ENCODE results near the gene MTARC2. TPM values are rescaled to one million over a fixed set of nuclear protein-coding genes. Genes with fewer than 3 reads are reported as not detected.

The MTARC2 gene
- total and polyA plus RNA-seq, 2 of the 4 experiments (the other 2 are of a cell fraction), result 0.36 to 2.6 TPM

GRCh38 chr1:220828179-220828490 is 80.0 kb downstream of the MTARC2 start:
- Histone ChIP-seq H3K79me1 (ENCODE audit: low read depth in 1 of 2, low read length in 2 of 2) (no peaks in the 10 kb centered on the region), H3K27ac (ENCODE audit: insufficient read depth, low read length) (no peak overlapping the region), H2AK9ac (replicated peaks; ENCODE audit: low read depth, low read length, poor library complexity) (no peak overlapping the region), H3K4ac (ENCODE audit: low read depth, low read length) (no peak overlapping the region), H3K4me3 (ENCODE audit: insufficient read depth, low read depth, low read length) (no peak overlapping the region), H3K4me2 (ENCODE audit: low read depth, low read length) (no peak overlapping the region), H2BK20ac (ENCODE audit: low read depth, low read length) (no peak overlapping the region), H3K23ac (ENCODE audit: low read depth, low read length) (no peak overlapping the region), H3K56ac (ENCODE audit: extremely low read depth, insufficient read depth, low read length) (no peak overlapping the region), H2BK120ac (ENCODE audit: low read depth, low read length) (no peak overlapping the region), H4K8ac (ENCODE audit: low read depth in 2 of 2, low read length in 2 of 2) (no peak overlapping the region), H3K4me1 (ENCODE audit: control insufficient read depth, insufficient read depth, low read length) (peaks cover 16% of the 10 kb centered on the region), H3K18ac (ENCODE audit: low read depth, low read length) (no peak overlapping the region), H4K91ac (ENCODE audit: insufficient read depth, low read depth, low read length) (no peak overlapping the region), H4K5ac (ENCODE audit: low read depth, low read length) (no peak overlapping the region; the same call in 1 of the 2 replicates), H3K9me3 (ENCODE audit: control insufficient read depth, insufficient read depth, low read length) (peaks cover 3% of the 10 kb centered on the region; the same call in 1 of the 2 replicates), H3K36me3 (ENCODE audit: control insufficient read depth, insufficient read depth, low read length) (no peaks in the 10 kb centered on the region), H2AFZ (replicated peaks; ENCODE audit: low read length, poor library complexity) (no peak overlapping the region), H2BK15ac (ENCODE audit: low read depth, low read length) (no peak overlapping the region), H3K9me1 (ENCODE audit: insufficient read depth, low read length) (no peaks in the 10 kb centered on the region), H2AK5ac (ENCODE audit: low read depth, low read length) (no peak overlapping the region), H2BK5ac (ENCODE audit: low read depth, low read length, poor library complexity, severe bottlenecking) (no peak overlapping the region), H3K14ac (replicated peaks; ENCODE audit: low read depth, low read length) (no peak overlapping the region), H4K20me1 (ENCODE audit: insufficient read depth, low read length) (no peaks in the 10 kb centered on the region), H3K27me3 (ENCODE audit: control insufficient read depth, insufficient read depth, low read length) (peaks cover 4% of the 10 kb centered on the region), H3K9ac (ENCODE audit: low read depth, low read length) (no peak overlapping the region)
- dilution Hi-C loops (cut with HindIII; ENCODE audit: low sequenced_read_pairs, unreplicated experiment), result no loop called here
- no peak for TF ChIP-seq POLR2A (IDR thresholded peaks at IDR 0.05; ENCODE audit: low read depth, low read length)
- no peak for TF ChIP-seq FOS (IDR thresholded peaks at IDR 0.05; ENCODE audit: low read depth, low read length)
- TF ChIP-seq NFE2L2 (IDR thresholded peaks at IDR 0.05; ENCODE audit: low read depth, low read length), result no peak
- TF ChIP-seq CHD1 (IDR thresholded peaks at IDR 0.05; ENCODE audit: low read depth, low read length), result no peak
- TF ChIP-seq ELK1 (IDR thresholded peaks at IDR 0.05; ENCODE audit: borderline replicate concordance, low read depth, low read length), result no peak
- TF ChIP-seq USF2 (IDR thresholded peaks at IDR 0.05; ENCODE audit: low read depth, low read length), result no peak
- no peak for TF ChIP-seq RFX5 (IDR thresholded peaks at IDR 0.05; ENCODE audit: low read depth, low read length)
- TF ChIP-seq CTCF (conservative IDR thresholded peaks at IDR 0.05; ENCODE audit: low read depth, low read length), result no peak
- TF ChIP-seq CEBPB (IDR thresholded peaks at IDR 0.05; ENCODE audit: low read depth, low read length), result no peak
- no peak for TF ChIP-seq MAZ (IDR thresholded peaks at IDR 0.05; ENCODE audit: borderline replicate concordance, low read depth, low read length)
- no peak for TF ChIP-seq MAFK (IDR thresholded peaks at IDR 0.05; ENCODE audit: low read depth, low read length)
- no peak for TF ChIP-seq RAD21 (IDR thresholded peaks at IDR 0.05; ENCODE audit: low read length)
- DNase-seq (no peak), ATAC-seq (ENCODE audit: low read depth) (no peak)
- no TSS peak for BruUV-seq (replicated peaks)
- CTCF ChIA-PET, result no interaction called here
- intact Hi-C loops (cut with micrococcal nuclease), result no loop called here
- POLR2A ChIA-PET (ENCODE audit: unreplicated experiment), result no interaction called here
- in situ Hi-C loops (cut with MboI; ENCODE audit: low sequenced_read_pairs), result no loop called here
- WGBS, 2 experiments (ENCODE audit: extremely low coverage in 2 of 2, insufficient read length in 1 of 2), result no CpG with 5 or more reads among the region's 4 CpGs
